ENCODE data around the gene ZNF337.

ZNF337 gene

GRCh38 chr20:25696371-25697131 is at the start of gene ZNF337:
TSS of gene ZNF337 (minus strand) at chr20:25696853. CDS start at chr20:25686417, 10,436 bp downstream.
- peaks cover 4% of the 10 kb centered on the region for H3K4me1 ChIP-seq (ENCODE audit: control insufficient read depth, insufficient read depth, low read length)
- peak within 1 kb of the TSS; percentile 95 for H3K4me3 ChIP-seq (ENCODE audit: low read length)
- peak within 1 kb of the TSS; percentile 98 for H3K9ac ChIP-seq (ENCODE audit: low read length)
- no peaks in the 10 kb centered on the region for H3K36me3 ChIP-seq (ENCODE audit: control insufficient read depth, insufficient read depth, low read length, severe bottlenecking)
- H3K27me3 ChIP-seq (replicated peaks; ENCODE audit: control insufficient read depth, insufficient read depth, low read length), result no peaks in the 10 kb centered on the region
- peak; percentile 97 for DNase-seq (ENCODE audit: low read depth)
- peaks cover 12% of the 10 kb centered on the region for H3K9me3 ChIP-seq (ENCODE audit: control insufficient read depth, low read length)

- Histone ChIP-seq H3K4me3 (ENCODE audit: low read length) (no peak overlapping the region), H3K36me3 (ENCODE audit: control insufficient read depth, insufficient read depth, low read length, severe bottlenecking) (no peaks in the 10 kb centered on the region)
These were observed 49.1 kb upstream of the ZNF337 start for GRCh38 chr20:25745738-25746137.

GRCh38 chr20:25745100-25745499 is 48.4 kb upstream of the ZNF337 start:
- H3K4me1 ChIP-seq (ENCODE audit: control insufficient read depth, insufficient read depth, low read length), result no peaks in the 10 kb centered on the region
- H3K27me3 ChIP-seq (replicated peaks; ENCODE audit: control insufficient read depth, insufficient read depth, low read length), result no peaks in the 10 kb centered on the region
- H3K9ac ChIP-seq (ENCODE audit: low read length), result no peak overlapping the region
- no peak for DNase-seq (ENCODE audit: low read depth)
- H3K4me3 ChIP-seq (ENCODE audit: low read length), result no peak overlapping the region
- H3K36me3 ChIP-seq (ENCODE audit: control insufficient read depth, insufficient read depth, low read length, severe bottlenecking), result no peaks in the 10 kb centered on the region
- no peaks in the 10 kb centered on the region for H3K9me3 ChIP-seq (ENCODE audit: control insufficient read depth, low read length)

More at GRCh38 chr20:25745738-25746137, 49.1 kb upstream of the ZNF337 start:
- Histone ChIP-seq H3K4me1 (ENCODE audit: control insufficient read depth, insufficient read depth, low read length) (no peaks in the 10 kb centered on the region), H3K9me3 (ENCODE audit: control insufficient read depth, low read length) (no peaks in the 10 kb centered on the region), H3K27me3 (replicated peaks; ENCODE audit: control insufficient read depth, insufficient read depth, low read length) (no peaks in the 10 kb centered on the region), H3K9ac (ENCODE audit: low read length) (no peak overlapping the region)
- DNase-seq (ENCODE audit: low read depth), result no peak

- Histone ChIP-seq H3K27me3 (replicated peaks; ENCODE audit: control insufficient read depth, insufficient read depth, low read length) (no peaks in the 10 kb centered on the region), H3K4me1 (ENCODE audit: control insufficient read depth, insufficient read depth, low read length) (no peaks in the 10 kb centered on the region), H3K9ac (ENCODE audit: low read length) (no peak overlapping the region), H3K36me3 (ENCODE audit: control insufficient read depth, insufficient read depth, low read length, severe bottlenecking) (no peaks in the 10 kb centered on the region), H3K4me3 (ENCODE audit: low read length) (no peak overlapping the region), H3K9me3 (ENCODE audit: control insufficient read depth, low read length) (no peaks in the 10 kb centered on the region)
- DNase-seq (ENCODE audit: low read depth), result no peak
These were observed 47.6 kb upstream of the ZNF337 start for GRCh38 chr20:25744261-25744660.

GRCh38 chr20:25741088-25741487 is 44.4 kb upstream of the ZNF337 start:
- H3K4me3 ChIP-seq (ENCODE audit: low read length), result no peak overlapping the region
- no peaks in the 10 kb centered on the region for H3K36me3 ChIP-seq (ENCODE audit: control insufficient read depth, insufficient read depth, low read length, severe bottlenecking)
- no peaks in the 10 kb centered on the region for H3K9me3 ChIP-seq (ENCODE audit: control insufficient read depth, low read length)
- no peak overlapping the region for H3K9ac ChIP-seq (ENCODE audit: low read length)
- no peaks in the 10 kb centered on the region for H3K4me1 ChIP-seq (ENCODE audit: control insufficient read depth, insufficient read depth, low read length)
- H3K27me3 ChIP-seq (replicated peaks; ENCODE audit: control insufficient read depth, insufficient read depth, low read length), result no peaks in the 10 kb centered on the region
- no peak for DNase-seq (ENCODE audit: low read depth)

GRCh38 chr20:25739615-25740320 is 43.1 kb upstream of the ZNF337 start:
- no peaks in the 10 kb centered on the region for H3K27me3 ChIP-seq (replicated peaks; ENCODE audit: control insufficient read depth, insufficient read depth, low read length)
- DNase-seq (ENCODE audit: low read depth), result no peak
- no peak overlapping the region for H3K9ac ChIP-seq (ENCODE audit: low read length)
- H3K4me3 ChIP-seq (ENCODE audit: low read length), result no peak overlapping the region
- no peaks in the 10 kb centered on the region for H3K9me3 ChIP-seq (ENCODE audit: control insufficient read depth, low read length)
- no peaks in the 10 kb centered on the region for H3K36me3 ChIP-seq (ENCODE audit: control insufficient read depth, insufficient read depth, low read length, severe bottlenecking)
- H3K4me1 ChIP-seq (ENCODE audit: control insufficient read depth, insufficient read depth, low read length), result no peaks in the 10 kb centered on the region

GRCh38 chr20:25738198-25738597 is 41.5 kb upstream of the ZNF337 start:
- Histone ChIP-seq H3K9ac (ENCODE audit: low read length) (no peak overlapping the region), H3K4me1 (ENCODE audit: control insufficient read depth, insufficient read depth, low read length) (no peaks in the 10 kb centered on the region), H3K9me3 (ENCODE audit: control insufficient read depth, low read length) (no peaks in the 10 kb centered on the region), H3K27me3 (replicated peaks; ENCODE audit: control insufficient read depth, insufficient read depth, low read length) (no peaks in the 10 kb centered on the region), H3K4me3 (ENCODE audit: low read length) (no peak overlapping the region), H3K36me3 (ENCODE audit: control insufficient read depth, insufficient read depth, low read length, severe bottlenecking) (no peaks in the 10 kb centered on the region)
- DNase-seq (ENCODE audit: low read depth), result no peak

GRCh38 chr20:25733903-25734302 is 37.2 kb upstream of the ZNF337 start:
- no peaks in the 10 kb centered on the region for H3K27me3 ChIP-seq (replicated peaks; ENCODE audit: control insufficient read depth, insufficient read depth, low read length)
- DNase-seq (ENCODE audit: low read depth), result no peak
- H3K9ac ChIP-seq (ENCODE audit: low read length), result no peak overlapping the region
- H3K9me3 ChIP-seq (ENCODE audit: control insufficient read depth, low read length), result no peaks in the 10 kb centered on the region
- no peaks in the 10 kb centered on the region for H3K4me1 ChIP-seq (ENCODE audit: control insufficient read depth, insufficient read depth, low read length)
- H3K36me3 ChIP-seq (ENCODE audit: control insufficient read depth, insufficient read depth, low read length, severe bottlenecking), result no peaks in the 10 kb centered on the region
- H3K4me3 ChIP-seq (ENCODE audit: low read length), result no peak overlapping the region

GRCh38 chr20:25730862-25731261 is 34.2 kb upstream of the ZNF337 start:
- DNase-seq (ENCODE audit: low read depth), result no peak
- Histone ChIP-seq H3K36me3 (ENCODE audit: control insufficient read depth, insufficient read depth, low read length, severe bottlenecking) (no peaks in the 10 kb centered on the region), H3K27me3 (replicated peaks; ENCODE audit: control insufficient read depth, insufficient read depth, low read length) (no peaks in the 10 kb centered on the region), H3K4me3 (ENCODE audit: low read length) (no peak overlapping the region), H3K9me3 (ENCODE audit: control insufficient read depth, low read length) (peaks cover 13% of the 10 kb centered on the region), H3K9ac (ENCODE audit: low read length) (no peak overlapping the region), H3K4me1 (ENCODE audit: control insufficient read depth, insufficient read depth, low read length) (no peaks in the 10 kb centered on the region)

- Histone ChIP-seq H3K4me1 (ENCODE audit: control insufficient read depth, insufficient read depth, low read length) (no peaks in the 10 kb centered on the region), H3K4me3 (ENCODE audit: low read length) (no peak overlapping the region), H3K36me3 (ENCODE audit: control insufficient read depth, insufficient read depth, low read length, severe bottlenecking) (no peaks in the 10 kb centered on the region), H3K27me3 (replicated peaks; ENCODE audit: control insufficient read depth, insufficient read depth, low read length) (no peaks in the 10 kb centered on the region), H3K9ac (ENCODE audit: low read length) (no peak overlapping the region), H3K9me3 (ENCODE audit: control insufficient read depth, low read length) (peaks cover 20% of the 10 kb centered on the region)
- DNase-seq (ENCODE audit: low read depth), result no peak
These were observed 29.7 kb upstream of the ZNF337 start for GRCh38 chr20:25726357-25726756.

- Histone ChIP-seq H3K9me3 (ENCODE audit: control insufficient read depth, low read length) (peaks cover 20% of the 10 kb centered on the region), H3K4me1 (ENCODE audit: control insufficient read depth, insufficient read depth, low read length) (no peaks in the 10 kb centered on the region), H3K27me3 (replicated peaks; ENCODE audit: control insufficient read depth, insufficient read depth, low read length) (no peaks in the 10 kb centered on the region), H3K4me3 (ENCODE audit: low read length) (no peak overlapping the region), H3K9ac (ENCODE audit: low read length) (no peak overlapping the region), H3K36me3 (ENCODE audit: control insufficient read depth, insufficient read depth, low read length, severe bottlenecking) (no peaks in the 10 kb centered on the region)
- no peak for DNase-seq (ENCODE audit: low read depth)
These were observed 29.0 kb upstream of the ZNF337 start for GRCh38 chr20:25725639-25726038.
